Activated T-cell treated with anti-CD3 and anti-CD28 coated beads, Interleukin-2, amount 50 U/mL, for 48 hours (primary cell): Measurements from ENCODE around the gene ACKR2.
"Not testable (repeated sequence)": the region's sequence is repeated elsewhere in the genome, so short reads cannot be mapped to it uniquely, and the experiment has no call there.

Source experiments
- DNase-seq, 2 experiments: peaks; one replicate each; pipeline ENCODE4 v3.0.0-alpha.2; 2020

ACKR2 gene

DNA sequence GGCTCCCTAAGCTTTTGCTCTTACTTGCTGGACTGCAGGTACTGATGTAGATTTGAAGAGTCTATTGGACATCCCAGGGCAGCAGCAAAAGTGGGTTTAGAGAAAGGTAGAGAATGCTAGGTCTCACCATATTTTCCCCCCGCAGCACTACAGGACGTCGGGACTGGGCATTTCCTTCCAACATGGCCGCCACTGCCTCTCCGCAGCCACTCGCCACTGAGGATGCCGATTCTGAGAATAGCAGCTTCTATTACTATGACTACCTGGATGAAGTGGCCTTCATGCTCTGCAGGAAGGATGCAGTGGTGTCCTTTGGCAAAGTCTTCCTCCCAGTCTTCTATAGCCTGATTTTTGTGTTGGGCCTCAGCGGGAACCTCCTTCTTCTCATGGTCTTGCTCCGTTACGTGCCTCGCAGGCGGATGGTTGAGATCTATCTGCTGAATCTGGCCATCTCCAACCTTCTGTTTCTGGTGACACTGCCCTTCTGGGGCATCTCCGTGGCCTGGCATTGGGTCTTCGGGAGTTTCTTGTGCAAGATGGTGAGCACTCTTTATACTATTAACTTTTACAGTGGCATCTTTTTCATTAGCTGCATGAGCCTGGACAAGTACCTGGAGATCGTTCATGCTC lies 55.2 kb downstream of the ACKR2 start:
- no peak for DNase-seq

DNA sequence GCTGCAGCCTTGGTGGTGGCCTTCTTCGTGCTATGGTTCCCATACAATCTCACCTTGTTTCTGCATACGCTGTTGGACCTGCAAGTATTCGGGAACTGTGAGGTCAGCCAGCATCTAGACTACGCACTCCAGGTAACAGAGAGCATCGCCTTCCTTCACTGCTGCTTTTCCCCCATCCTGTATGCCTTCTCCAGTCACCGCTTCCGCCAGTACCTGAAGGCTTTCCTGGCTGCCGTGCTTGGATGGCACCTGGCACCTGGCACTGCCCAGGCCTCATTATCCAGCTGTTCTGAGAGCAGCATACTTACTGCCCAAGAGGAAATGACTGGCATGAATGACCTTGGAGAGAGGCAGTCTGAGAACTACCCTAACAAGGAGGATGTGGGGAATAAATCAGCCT lies 56.0 kb downstream of the ACKR2 start:
- DNase-seq = no peak

DNA sequence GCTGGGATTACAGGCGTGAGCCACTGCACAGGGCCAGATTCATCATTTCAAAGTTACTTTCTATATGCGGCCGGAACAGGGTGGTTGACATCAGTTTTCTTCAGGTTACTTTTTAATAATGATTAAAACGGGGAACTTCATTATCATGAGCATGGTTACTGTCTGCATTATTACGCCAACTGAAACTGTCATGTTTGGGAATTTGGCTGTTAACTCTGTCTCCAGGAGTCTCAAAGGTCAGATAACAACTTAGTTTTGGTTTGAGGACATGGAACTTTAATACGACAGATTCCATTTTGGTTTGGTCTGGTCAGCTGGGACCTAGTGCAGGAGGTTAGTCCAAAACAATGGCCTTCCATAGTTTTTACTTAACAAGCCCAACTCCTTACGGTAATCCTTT lies 57.9 kb downstream of the ACKR2 start:
- no peak for DNase-seq

DNA sequence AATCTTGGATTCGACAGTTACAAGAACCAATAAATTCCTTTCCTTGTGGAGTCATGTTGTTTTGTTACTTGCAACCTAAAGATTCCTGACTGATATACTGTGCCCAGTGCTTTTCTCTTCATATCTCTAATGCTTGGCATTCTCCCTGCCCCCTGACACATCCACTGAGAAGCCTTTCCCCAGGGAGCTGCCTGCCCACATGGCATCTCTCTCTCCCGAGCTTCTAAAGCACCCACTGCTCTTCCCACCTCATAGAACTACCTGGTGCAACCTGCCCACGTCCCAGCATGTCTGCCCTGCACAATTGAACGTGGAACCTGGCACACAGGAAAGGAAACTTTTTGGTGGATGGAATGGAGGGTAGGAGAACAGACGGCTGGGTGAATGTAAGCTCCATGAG lies 59.6 kb downstream of the ACKR2 start:
- no peak for DNase-seq

DNA sequence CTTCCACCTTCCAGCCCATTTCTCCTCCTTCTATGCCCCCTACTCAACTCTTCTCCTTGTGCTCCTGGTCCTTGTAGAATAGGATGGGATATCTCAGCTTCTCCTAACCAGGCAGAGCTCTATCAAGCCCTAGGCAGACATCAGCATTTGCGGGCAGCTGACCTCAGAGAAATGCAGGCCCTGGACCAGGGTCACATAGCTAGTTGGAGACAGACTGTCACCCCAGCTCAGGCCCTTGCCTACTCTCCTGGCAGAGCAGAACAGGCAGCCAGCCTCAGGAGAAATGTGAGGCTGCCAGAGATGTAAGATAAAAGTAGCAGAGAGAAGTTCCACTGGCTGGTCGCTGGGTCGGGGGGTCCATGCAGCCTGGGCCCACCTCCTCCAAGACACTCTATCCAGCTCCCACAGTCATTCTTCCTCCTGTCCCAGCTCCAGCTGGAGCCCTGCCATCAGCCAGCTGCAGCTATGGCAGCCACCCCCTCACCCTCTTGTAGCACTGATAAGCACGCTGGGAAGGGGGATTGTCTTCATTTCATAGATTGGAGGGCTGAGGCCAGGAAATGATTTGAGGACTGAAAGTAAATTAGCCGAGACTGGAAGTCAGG lies 62.4 kb downstream of the ACKR2 start:
- DNase-seq = no peak

DNA sequence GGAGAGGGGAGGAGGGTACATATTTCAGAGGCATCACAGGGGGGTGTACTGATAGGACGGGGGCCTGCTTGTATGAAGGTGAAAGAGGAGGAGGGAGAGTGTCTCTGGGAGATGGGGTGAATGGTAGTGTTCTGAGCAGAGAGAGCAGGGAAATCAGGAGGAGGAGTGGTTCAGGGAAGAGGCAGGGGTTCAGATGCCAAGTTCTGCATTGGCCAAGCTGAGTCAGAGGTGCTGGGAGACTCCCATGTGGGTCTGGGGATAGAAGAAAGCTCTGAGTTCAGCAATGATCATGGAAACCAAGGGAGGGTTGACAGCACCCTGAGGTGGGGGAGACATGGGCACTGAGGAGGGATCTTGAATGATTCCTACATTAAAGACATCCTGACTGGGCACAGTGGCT lies 63.5 kb downstream of the ACKR2 start:
- no peak for DNase-seq

DNA sequence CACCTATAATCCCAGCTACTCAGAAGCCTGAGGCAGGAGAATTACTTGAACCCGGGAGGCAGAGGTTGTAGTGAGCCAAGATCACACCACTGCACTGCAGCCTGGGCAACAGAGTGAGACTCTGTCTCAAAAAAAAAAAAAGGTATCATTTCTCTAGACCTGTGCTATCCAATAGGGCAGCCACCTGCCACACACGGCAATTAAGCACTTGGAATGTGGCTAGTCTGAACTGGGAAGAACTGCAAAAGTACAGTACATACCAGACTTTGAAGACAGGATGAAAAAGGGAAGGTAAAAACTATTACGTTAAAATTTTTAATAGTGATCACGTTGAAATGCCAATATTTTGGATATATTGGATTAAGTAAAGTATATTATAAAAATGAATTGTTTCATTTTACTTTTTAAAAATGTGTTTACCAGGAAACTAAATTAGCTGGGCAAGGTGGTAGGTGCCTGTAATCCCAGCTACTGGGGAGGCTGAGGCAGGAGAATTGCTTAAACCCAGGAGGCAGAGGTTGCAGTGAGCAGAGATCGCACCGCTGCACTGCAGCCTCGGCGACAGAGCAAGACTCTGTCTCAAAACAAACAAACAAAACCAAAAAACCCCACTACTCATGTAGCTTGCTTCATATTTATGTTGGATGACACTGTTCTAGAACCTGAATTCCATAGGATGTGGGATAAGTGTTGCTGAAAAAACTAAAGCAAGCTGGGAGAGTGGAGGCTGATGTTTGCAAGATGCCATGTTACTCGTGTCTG lies 64.2 kb downstream of the ACKR2 start:
- no peak for DNase-seq

DNA sequence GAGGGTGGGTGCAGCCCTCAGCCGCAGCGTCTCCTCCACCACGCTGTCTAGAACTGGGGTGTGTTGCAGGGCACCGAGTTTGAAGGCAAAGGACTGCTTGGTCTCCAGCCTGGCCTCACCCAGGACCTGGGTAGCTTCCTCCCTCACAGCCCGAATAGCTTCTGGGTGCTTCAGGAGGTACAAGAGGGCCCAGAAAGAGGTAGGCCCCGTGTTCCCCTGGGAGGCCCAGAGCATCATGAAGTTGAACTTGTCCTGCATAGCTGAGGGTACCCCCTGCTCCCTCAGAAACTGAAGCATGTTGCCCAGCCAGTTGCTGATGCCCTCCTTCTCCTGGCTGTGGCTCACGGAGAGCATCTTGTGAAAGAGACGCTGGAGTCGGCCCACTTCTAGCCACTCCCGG lies 65.5 kb downstream of the ACKR2 start:
- DNase-seq = no peak

DNA sequence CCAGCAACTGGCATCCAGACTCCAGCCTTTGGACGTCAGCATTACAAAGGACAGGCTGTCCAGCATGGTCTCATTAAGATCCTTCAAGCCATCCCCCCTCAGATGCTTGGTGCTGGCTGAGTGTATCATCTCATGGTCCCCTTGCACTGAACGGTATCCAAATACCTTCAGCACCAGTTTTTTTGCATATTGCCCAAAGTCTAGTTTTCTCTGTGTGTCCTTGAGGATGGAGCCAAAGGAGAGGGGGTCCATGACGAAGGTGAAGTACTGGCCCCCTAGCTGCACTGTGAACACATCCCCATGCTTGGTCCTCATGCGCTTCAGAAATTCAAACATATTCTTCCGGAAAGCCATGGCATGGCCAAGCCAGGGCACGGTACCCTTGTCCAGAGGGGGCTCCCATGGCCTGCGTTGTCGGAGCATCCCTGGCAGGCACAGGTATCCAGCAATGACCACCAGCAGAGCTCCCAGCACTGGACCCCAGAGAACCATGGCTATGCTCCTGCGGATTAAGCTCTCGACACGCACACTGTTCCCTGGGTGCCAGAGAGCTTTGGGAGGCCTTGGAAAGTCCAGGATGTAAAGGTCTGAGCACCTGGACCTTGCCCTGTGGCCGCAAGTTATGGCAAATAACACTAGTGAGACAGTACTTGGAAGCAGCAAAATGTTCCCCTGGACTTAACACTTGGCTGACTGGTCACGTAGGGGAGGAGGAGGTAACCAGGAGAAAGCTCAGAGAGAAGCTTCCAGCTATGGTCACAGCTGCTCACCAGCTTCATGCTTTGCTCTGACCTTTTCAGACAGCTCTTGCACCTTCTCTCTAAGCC lies 66.3 kb downstream of the ACKR2 start, which contains the start of gene CYP8B1:
TSS of gene CYP8B1 (minus strand) at position 555 of the 827 bp plus-strand sequence. CDS start at position 492, 63 bp downstream.
- no peak for DNase-seq

DNA sequence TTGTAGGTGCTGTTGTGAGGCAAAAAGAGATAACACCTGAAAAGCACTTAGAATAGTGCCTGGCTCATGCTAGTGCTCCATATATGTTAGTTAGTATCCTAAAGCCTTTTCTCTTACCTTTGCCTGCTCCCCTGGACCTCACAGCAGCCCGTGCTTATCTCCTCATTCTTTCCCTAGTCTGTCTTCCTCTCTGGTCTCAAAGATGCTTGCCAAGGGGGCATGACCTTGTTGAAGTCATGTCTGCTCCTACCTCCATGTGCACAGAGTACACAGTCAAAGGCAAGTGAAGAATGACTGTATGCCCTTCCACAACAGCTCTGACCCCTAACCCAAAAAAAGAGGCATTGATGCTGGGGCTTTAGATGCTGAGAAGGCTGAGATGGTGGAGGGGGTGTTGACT lies 67.2 kb downstream of the ACKR2 start:
- no peak for DNase-seq

DNA sequence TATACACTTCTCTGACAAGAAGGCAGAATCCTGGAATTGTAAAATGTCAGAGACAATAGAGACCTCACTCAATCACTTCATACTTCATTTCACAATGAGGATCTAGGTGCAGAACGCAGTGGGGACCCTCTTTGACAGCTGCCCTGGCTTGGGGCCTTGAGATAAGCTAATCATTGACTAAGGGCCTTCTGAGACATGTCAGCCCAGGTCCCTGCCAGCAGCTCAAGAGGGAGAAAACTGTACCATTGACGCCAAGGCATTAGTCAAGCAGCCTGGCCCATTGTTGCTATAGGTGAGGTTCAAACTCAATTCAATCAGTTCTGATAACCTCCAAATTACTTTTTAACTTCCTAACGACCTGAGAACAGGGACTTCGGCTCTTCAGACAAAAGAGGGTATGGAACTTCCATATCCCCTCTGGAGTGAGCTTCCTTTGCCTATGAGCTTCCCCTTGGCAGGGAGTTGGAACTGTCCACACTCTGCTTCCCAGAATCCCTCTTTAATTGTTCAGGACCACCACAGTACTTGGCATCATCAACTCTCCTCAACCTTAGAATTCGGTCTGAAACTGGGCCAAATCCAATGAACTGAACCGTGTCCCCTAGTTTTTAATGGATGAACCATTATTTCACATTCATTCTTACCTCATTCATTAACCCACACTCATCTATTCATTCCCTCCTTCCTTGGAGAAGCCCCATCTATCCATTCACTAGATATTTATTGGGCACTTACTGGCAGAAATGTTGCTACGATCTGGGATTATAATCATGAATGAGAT lies 67.9 kb downstream of the ACKR2 start:
- no peak for DNase-seq

DNA sequence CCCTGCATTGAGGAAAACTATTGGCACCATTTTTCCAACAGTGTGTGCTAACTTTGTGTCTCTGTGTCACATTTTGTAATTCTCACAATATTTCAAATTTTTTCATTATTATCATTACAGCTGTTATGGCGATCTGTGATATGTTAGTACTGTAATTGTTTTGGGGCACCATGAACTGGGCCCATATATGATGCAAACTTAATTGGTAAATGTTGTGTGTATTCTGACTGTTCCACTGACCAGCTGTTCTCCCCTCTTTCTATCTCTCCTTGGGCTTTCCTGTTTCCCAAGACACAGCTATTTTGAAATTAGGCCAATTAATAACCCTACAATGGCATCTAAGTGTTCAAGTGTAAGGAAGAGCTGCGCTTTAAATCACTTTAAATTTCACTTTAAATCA lies 68.6 kb downstream of the ACKR2 start:
- no peak for DNase-seq

DNA sequence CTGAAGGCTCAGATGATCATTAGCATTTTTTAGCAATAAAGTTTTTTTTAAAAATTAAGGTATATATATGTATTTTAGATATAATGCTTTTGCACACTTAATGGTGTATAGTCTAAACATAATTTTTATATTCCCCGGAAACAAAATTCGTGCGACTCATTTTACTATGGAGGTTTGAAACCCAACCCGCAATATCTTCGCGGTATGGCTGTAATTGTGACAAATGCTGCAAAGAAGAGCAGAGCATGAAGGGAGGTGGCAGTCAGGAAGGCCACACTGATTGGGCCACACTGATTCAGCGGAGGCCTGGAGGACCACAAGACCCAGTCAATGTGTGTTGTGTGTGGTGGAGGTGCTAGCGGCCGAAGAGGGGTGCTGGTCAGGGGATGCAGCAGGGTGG lies 70.9 kb downstream of the ACKR2 start:
- no peak for DNase-seq

DNA sequence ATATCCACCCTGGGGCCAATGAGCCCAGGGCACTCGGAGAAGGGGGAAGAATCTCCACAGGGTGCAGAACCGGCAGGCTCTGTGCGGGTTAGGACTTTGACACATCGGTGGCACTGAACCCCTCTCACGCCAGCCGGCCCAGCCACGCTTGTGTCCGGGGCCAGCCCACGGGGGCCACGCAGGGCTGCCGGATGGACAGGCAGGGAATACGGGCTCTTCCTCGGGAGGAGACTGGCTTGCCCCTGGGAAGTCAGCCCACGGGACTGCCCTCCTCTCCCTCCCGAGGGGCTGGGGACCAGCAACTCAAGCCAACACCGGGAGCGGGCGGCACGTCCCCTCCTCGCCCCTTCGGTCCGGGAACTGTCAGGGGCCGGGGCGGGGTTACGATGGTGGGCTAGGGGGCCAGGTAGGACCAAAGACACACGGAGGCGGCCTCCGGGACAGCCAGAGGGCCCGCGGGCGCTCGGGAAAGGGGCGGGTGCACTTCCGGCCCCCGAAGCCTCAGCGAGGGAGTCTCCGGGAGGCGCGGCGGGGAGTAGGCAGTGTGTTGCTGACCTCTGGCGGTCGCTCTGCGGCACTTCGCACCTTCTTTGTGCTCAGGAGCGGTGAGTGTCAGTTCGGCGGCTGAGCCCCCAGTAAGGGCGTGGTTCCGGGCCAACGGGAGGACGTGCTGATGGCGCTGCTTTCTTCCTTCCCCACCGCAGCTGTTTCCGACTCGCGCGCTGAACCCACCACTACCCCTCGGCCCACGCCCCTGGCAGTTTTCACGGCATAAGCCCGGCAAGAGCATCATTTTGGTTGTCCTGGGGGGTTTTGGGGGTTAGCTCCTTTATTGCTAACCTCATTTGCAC lies 71.6 kb downstream of the ACKR2 start:
- peak; percentile 88 to 91 for DNase-seq

DNA sequence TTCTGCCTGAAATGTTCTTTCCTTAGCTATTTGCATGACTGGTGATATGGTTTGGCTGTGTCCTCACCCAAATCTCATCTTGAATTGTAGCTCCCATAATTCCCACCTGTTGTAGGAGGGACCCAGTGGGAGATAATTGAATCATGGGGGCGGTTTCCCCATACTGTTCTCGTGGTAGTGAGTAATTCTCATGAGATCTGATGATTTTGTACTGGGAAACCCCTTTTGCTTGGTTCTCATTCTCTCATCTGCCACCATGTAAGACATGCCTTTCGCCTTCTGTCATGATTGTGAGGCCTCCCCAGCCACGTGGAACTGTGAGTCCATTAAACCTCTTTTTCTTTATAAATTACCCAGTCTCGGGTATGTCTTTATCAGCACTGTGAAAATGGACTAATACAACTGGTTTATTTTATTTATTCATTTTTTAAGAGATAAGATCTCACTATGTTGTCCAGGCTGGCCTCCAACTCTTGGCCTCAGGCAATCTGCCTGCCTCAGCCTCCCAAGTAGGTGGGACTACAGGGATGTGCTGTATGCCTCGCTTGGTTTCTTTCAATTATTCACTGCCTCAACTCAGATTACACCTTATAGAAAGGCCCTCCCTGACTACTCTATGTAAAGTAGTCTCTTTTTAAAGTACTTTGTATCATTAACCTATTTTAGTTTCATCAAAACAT lies 74.1 kb downstream of the ACKR2 start:
- DNase-seq = not testable (repeated sequence)

DNA sequence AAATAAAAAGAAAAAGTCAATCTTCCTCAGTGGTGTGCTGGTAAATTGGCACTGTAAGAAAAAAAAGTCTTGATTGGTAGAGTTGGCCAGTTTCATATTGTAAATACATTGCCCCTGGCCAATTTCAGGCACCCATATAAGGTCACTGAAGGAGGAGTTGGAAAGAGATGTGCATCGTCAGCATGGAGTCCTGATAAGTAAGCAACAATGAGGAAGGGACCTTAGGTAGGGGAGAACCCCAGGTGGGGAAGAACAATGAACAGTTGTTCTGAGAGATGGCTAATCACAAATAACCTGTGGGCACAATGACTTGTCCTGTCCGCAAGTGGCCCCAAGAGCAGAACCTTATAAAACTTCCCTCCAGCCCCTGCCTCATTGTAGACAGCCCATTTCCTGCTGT lies 75.1 kb downstream of the ACKR2 start:
- no peak for DNase-seq

DNA sequence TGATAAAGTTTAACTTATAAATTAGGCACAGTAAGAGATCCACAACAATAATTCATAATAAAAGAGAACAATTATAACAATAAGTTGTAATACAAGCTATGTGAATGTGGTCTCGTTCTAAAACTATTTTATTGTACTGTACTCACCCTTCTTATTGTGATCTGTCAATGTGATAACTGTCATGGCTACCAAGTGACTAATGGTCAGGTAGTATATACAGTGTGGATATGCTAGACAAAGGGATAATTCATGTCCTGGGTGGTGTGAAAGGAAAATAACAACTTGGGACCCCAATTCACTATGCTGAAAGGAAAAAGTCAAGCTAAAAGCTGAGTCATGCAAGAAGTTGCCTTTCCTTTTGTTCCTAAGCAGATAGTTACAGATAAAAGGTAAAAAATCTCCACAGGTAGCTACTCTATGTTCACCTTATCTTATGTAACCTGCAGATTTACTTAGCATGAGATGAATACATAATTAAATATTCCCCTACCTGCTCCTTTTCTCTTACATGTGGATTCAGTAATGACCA lies 77.1 kb downstream of the ACKR2 start:
- DNase-seq = no peak

DNA sequence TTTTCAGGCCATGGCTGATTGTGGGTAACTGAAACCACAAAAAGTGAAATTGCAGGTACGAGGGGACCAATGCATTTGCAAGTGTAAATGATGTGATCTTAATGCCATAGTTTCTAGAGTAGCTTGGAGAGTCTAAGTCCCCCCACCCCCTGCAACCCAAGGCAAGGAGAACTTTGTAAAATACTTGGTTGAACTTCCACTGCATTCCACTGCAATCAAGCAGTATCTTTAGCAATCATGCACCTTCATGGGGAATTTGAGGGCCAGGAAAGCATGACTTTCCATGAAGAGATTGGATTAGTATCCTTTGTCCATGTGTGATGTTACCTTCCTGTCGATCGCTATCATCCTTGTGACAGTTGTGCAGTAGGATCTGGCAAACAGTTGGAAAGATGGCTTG lies 77.8 kb downstream of the ACKR2 start:
- no peak for DNase-seq

DNA sequence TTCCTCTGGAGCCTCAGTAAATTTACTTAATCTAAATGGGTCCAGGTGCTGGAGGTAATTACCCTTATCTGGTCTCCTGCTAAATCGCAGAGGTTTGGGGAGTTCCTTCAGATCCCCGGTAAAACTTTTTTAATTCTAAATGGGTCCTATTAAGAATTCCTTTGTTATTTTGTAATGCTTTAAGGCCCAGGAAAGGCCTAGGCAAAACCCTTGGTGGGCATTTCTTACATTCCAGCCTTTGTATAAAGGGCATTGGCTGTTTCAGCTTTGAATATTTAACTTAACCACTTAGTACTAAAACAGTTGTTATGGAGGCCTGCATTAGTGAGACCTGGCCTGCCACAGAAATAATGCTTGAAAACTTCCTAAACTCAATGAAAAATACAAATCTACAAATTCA lies 81.8 kb downstream of the ACKR2 start:
- no peak for DNase-seq

DNA sequence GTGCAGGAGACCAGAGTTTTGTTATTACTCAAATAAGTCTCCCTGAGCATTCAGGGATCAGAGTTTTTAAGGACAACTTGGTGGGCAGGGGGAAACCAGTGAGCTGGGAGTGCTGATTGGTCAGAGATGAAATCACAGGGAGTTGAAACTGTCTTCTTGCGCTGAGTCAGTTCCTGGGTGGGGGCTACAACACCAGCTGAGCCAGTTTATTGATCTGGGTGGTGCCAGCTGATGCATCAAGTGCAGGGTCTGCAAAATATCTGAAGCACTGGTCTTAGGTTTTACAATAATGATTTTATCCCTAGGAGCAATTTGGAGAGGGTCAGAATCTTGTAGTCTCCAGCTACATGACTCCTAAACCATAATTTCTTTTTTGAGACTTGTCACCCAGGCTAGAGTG lies 82.9 kb downstream of the ACKR2 start:
- DNase-seq = no peak

DNA sequence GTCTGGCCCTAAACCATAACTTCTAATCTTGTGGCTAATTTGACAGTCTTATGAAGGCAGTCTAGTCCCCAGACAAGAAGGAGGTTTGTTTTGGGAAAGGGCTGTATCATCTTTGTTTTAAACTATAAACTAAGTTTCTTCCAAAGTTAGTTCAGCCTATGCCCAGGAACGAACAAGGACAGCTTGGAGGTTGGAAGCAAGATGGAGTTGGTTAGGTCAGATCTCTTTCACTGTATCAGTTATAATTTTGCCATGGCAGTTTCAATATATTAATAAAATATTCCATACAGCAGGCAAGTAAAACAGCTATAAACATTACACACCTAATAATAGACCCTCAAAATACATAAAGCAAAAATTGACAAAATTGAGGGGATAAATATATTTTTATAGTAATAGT lies 83.6 kb downstream of the ACKR2 start:
- DNase-seq = no peak
